Spleen (tissue), 11 donors: Measurements from ENCODE around the gene ALOXE3. TPM values are rescaled to one million over a fixed set of nuclear protein-coding genes. Genes with fewer than 3 reads are reported as not detected.

Experiments
- DNase-seq: peaks from one replicate; pipeline ENCODE4 v3.0.0-alpha.2; 2020
- H3K27ac ChIP-seq, 8 donors: fragments of 200-600 bp; sonication (generic) in 7 of 8; 1 replicate in 4 of 8; 2 replicates in 4 of 8; pipeline versions ENCODE4 v1.5.0 to v1.8.0; 2016 to 2021; ENCODE audit warnings: inconsistent platforms in 4 of 8, mild to moderate bottlenecking in 4 of 8, moderate library complexity in 1 of 8
- H3K27me3 ChIP-seq, 7 donors: fragments of 200-600 bp; sonication (generic) in 6 of 7; replicated peaks in 1 of 7; 1 replicate in 4 of 7; 2 replicates in 3 of 7; pipeline versions ENCODE4 v1.5.0 to v1.8.0; 2016 to 2021; ENCODE audit warnings: inconsistent platforms in 3 of 7, mild to moderate bottlenecking in 1 of 7
- H3K36me3 ChIP-seq, 6 donors: fragments of 200-600 bp; sonication (generic) in 5 of 6; 1 replicate in 4 of 6; 2 replicates in 2 of 6; pipeline versions ENCODE4 v1.5.0 to v1.8.0; 2016 to 2021; ENCODE audit warnings: inconsistent platforms in 2 of 6
- H3K4me1 ChIP-seq, 6 donors: fragments of 200-600 bp; sonication (generic) in 5 of 6; 1 replicate in 3 of 6; 2 replicates in 3 of 6; pipeline versions ENCODE4 v1.5.0 to v1.8.0; 2016 to 2021; ENCODE audit warnings: inconsistent platforms in 3 of 6
- H3K4me3 ChIP-seq, 8 donors: fragments of 200-600 bp; sonication (generic) in 7 of 8; 1 replicate in 4 of 8; 2 replicates in 4 of 8; pipeline versions ENCODE4 v1.5.0 to v1.8.0; 2016 to 2021; ENCODE audit warnings: inconsistent platforms in 4 of 8, mild to moderate bottlenecking in 4 of 8, moderate library complexity in 2 of 8
- H3K9me3 ChIP-seq, 8 donors: fragments of 200-600 bp; sonication (generic) in 7 of 8; 1 replicate in 4 of 8; 2 replicates in 4 of 8; pipeline versions ENCODE4 v1.5.0 to v1.8.0; 2016 to 2021; ENCODE audit warnings: inconsistent platforms in 4 of 8
- POLR2A ChIP-seq, 3 donors: fragments of 450-650 bp; IDR thresholded peaks; one replicate each; pipeline ENCODE4 v1.5.1; 2017; ENCODE audit warnings: antibody characterized with exemption in 3 of 3, mild to moderate bottlenecking in 1 of 3
- POLR2AphosphoS5 ChIP-seq, 3 donors: sonication (generic); formaldehyde crosslinking; IDR thresholded peaks; one replicate each; pipeline ENCODE4 v1.5.1; 2017; ENCODE audit warnings: antibody characterized with exemption in 3 of 3
- WGBS, 5 donors: extraction: QIAGEN DNeasy Blood & Tissue Kit in 3 of 5; methylation state at CpG; one replicate each; pipeline versions ENCODE4 v1.1.5 to v1.1.7; 2013 to 2018; 5-methylcytosine and 5-hydroxymethylcytosine counted together
- intact Hi-C: fragments of 100-400 bp; cut with DNase I; formaldehyde crosslinking; loops from one replicate; pipeline ENCODE4 v1.15.0; 2023; ENCODE audit warnings: low total_unique reads
- polyA plus RNA-seq, 3 donors: library from polyadenylated mRNA; stranded (reverse); fragments of 200-250 nt; gene quantifications; one replicate each; pipeline ENCODE4 v1.2.1, GENCODE V29; 2013
- total RNA-seq, 7 donors: library from RNA; depleted of rRNA in 3 of 7; stranded (reverse); fragments of >200 nt in 3 of 7; fragmentation: NEBNext Ultra II Directional in 4 of 7; extraction: Animal tissue kit (Norgen Biotek cat#: 25700) in 4 of 7; gene quantifications; one replicate each; pipeline versions ENCODE4 v1.1.0 to v1.2.1, GENCODE V29; 2016 to 2021
- TF ChIP-seq, protein P1 (sequence below), 11 experiments: fragments of 200-600 bp in 7 of 11; fragments of 450-650 bp in 4 of 11; sonication (generic) in 4 of 11; IDR thresholded peaks in 8 of 11; conservative IDR thresholded peaks in 3 of 11; 1 replicate in 7 of 11; 2 replicates in 4 of 11; pipeline versions ENCODE4 v1.4.0 to v1.8.0; 2016 to 2021; ENCODE audit warnings: antibody characterized with exemption in 11 of 11, inconsistent platforms in 4 of 11, mild to moderate bottlenecking in 1 of 11
- donor health status: healthy with polysubstance abuse.
- donor health status: DM: no; HTN: no; CAD: no; lungs with moderate emphysema.
- donor health status: DM: no; HTN: no; CAD: no.
- donor health status: Bipolar disorder and iron deficiency.
- donor health status: healthy.
- donor health status: DM: no; HTN: no; CAD: no.
- donor health status: DM: yes; HTN: yes; CAD: no.

ALOXE3 gene
- total and polyA plus RNA-seq, 10 donors = 0.03 TPM; not detected in 9

DNA sequence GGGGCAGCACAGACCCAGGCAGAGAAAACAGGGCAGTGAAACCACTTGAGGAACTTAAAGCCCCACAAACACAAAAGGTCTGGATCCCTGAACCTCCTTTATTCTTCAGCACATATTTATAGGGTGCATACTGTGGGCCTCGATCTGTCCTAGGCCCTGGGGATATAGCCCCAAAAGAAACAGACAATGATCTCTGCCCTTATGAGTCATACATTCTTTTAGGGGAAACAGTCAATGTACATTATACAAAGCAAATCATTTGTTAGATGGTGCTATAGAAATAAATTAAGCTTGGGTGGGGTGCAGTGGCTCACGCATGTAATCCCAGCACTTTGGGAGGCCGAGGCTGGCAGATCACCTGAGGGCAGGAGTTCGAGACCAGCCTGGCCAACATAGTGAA, 15.6 kb upstream of the ALOXE3 start:
- H3K27me3 ChIP-seq = peaks cover 0 to 25% (median 0%) of the 10 kb centered on the region in 7 donors
- H3K36me3 ChIP-seq = no peaks in the 10 kb centered on the region
- DNase-seq = no peak
- H3K4me3 ChIP-seq = no peak overlapping the region
- WGBS, 5 donors = 74 to 93% (median 88%) methylated on average over 4 of the region's 4 CpGs
- H3K9me3 ChIP-seq = no peaks in the 10 kb centered on the region
- TF ChIP-seq, protein P1, sequence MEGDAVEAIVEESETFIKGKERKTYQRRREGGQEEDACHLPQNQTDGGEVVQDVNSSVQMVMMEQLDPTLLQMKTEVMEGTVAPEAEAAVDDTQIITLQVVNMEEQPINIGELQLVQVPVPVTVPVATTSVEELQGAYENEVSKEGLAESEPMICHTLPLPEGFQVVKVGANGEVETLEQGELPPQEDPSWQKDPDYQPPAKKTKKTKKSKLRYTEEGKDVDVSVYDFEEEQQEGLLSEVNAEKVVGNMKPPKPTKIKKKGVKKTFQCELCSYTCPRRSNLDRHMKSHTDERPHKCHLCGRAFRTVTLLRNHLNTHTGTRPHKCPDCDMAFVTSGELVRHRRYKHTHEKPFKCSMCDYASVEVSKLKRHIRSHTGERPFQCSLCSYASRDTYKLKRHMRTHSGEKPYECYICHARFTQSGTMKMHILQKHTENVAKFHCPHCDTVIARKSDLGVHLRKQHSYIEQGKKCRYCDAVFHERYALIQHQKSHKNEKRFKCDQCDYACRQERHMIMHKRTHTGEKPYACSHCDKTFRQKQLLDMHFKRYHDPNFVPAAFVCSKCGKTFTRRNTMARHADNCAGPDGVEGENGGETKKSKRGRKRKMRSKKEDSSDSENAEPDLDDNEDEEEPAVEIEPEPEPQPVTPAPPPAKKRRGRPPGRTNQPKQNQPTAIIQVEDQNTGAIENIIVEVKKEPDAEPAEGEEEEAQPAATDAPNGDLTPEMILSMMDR (IDR thresholded peaks at IDR 0.05 in 8 of 11, conservative IDR thresholded peaks at IDR 0.05 in 3 of 11) = no peak
- no peak for TF ChIP-seq POLR2A (IDR thresholded peaks at IDR 0.05)
- TF ChIP-seq POLR2AphosphoS5 (IDR thresholded peaks at IDR 0.05) = no peak
- peaks cover 7 to 16% (median 15%) of the 10 kb centered on the region in 6 donors for H3K4me1 ChIP-seq
- intact Hi-C loops = no loop called here
- H3K27ac ChIP-seq = no peak overlapping the region

DNA sequence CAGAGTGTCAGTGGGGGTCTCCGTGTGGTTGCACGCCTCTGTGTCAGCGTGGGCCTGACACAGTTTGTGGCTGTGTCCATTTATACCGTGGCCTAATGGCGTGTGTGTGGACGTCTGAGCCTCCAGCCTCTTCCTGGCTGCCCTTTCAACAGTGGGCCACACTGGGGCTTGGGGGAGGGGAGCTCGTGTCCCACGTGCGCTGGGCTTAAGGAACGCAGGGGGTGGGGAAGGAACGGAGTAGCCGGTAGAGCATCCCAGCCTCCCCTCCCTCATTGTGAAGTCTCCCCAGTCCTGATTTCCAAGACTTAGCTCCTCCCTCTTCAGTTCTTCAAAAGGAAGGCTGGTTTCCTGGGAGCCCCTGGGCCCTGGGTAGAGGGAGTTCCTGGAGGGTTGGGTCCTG, 15.1 kb upstream of the ALOXE3 start:
- Histone ChIP-seq H3K27ac (no peak overlapping the region), H3K36me3 (no peaks in the 10 kb centered on the region), H3K4me3 (no peak overlapping the region), H3K9me3 (no peaks in the 10 kb centered on the region), H3K27me3 (peaks cover 0 to 30% (median 0%) of the 10 kb centered on the region in 7 donors), H3K4me1 (peaks cover 7 to 10% (median 10%) of the 10 kb centered on the region in 6 donors)
- intact Hi-C loops = no loop called here
- 62 to 85% (median 83%) methylated on average over 7 to 12 of the region's 12 CpGs for WGBS, 5 donors
- DNase-seq = no peak
- TF ChIP-seq, protein P1 (IDR thresholded peaks at IDR 0.05 in 8 of 11, conservative IDR thresholded peaks at IDR 0.05 in 3 of 11) = no peak
- no peak for TF ChIP-seq POLR2A (IDR thresholded peaks at IDR 0.05)
- no peak for TF ChIP-seq POLR2AphosphoS5 (IDR thresholded peaks at IDR 0.05)

DNA sequence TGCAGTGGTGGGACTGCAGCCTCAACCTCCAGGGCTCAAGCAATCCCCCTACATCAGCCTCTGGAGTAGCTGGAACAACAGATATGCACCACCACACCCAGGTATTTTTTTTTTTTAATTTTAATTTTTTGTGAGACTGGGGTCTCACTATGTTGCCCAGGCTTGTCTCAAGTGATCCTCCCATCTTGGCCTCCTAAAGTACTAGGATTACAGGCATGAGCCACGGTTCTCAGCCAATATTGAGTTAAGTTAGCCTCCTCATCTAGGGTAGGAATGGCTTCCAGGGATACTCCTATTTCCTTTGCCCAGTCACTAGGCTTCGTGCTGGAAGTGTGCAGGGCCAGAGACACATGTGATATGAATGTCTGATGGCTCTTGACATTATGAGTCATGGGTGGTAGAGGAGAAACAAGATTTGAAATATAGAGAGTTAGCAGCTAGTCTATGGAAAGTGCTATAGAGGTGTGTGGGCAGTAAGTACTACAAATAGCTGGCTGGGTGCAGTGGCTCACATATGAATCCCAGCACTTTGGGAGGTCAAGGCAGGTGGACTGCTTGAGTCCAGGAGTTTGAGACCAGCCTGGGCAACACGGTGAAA, 13.6 kb upstream of the ALOXE3 start:
- 55 to 83% (median 70%) methylated on average over 3 of the region's 3 CpGs for WGBS, 5 donors

DNA sequence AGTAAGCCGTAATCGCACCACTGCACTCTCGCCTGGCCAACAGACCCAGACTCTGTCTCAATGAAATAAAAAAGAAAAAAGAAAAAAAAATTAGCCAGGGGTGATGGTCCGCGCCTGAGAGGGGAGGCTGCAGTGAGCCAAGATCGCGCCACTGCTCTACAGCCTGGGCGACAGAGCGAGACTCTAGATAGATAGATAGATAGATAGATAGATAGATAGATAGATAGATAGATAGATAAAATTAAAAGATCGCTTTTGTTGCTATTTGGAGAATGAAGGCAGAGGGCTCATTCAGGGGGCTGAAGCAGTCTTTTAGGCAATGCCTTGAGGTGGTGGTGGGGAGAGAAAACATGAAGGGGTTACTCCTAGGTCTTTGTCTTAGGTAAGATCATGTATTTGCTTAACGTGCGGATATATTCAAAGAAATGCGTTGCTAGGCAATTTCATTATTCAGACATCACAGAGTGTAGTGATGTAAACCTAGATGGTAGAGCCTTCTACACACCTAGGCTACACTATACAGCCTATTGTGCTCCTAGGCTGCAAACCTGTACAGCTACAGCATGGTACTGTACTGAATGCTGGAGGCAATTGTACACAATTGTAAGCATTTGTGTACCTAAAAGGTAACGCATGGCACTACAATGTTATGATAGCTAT, 9.9 kb upstream of the ALOXE3 start:
- no peaks in the 10 kb centered on the region for H3K36me3 ChIP-seq
- 86 to 89% (median 88%) methylated on average over 14 of the region's 14 CpGs for WGBS, 5 donors
- no peak overlapping the region for H3K4me3 ChIP-seq
- peaks cover 27 to 45% (median 40%) of the 10 kb centered on the region in 6 donors for H3K4me1 ChIP-seq
- TF ChIP-seq, protein P1 (IDR thresholded peaks at IDR 0.05 in 8 of 11, conservative IDR thresholded peaks at IDR 0.05 in 3 of 11) = no peak
- no peak for TF ChIP-seq POLR2AphosphoS5 (IDR thresholded peaks at IDR 0.05)
- TF ChIP-seq POLR2A (IDR thresholded peaks at IDR 0.05) = no peak
- DNase-seq = no peak
- intact Hi-C loops = no loop called here
- H3K9me3 ChIP-seq = no peaks in the 10 kb centered on the region
- peaks cover 1 to 82% (median 21%) of the 10 kb centered on the region in 7 donors for H3K27me3 ChIP-seq
- no peak overlapping the region for H3K27ac ChIP-seq

More for the DNA sequence above, 13.6 kb upstream of the ALOXE3 start:
- intact Hi-C loops = no loop called here
- no peak overlapping the region for H3K27ac ChIP-seq
- no peak overlapping the region for H3K4me3 ChIP-seq
- peaks cover 0 to 45% (median 0%) of the 10 kb centered on the region in 7 donors for H3K27me3 ChIP-seq
- TF ChIP-seq POLR2AphosphoS5 (IDR thresholded peaks at IDR 0.05) = no peak
- TF ChIP-seq, protein P1 (IDR thresholded peaks at IDR 0.05 in 8 of 11, conservative IDR thresholded peaks at IDR 0.05 in 3 of 11) = no peak
- no peak for TF ChIP-seq POLR2A (IDR thresholded peaks at IDR 0.05)
- H3K4me1 ChIP-seq = peaks cover 0 to 8% (median 6%) of the 10 kb centered on the region in 6 donors
- no peak for DNase-seq
- no peaks in the 10 kb centered on the region for H3K9me3 ChIP-seq
- H3K36me3 ChIP-seq = no peaks in the 10 kb centered on the region
